ENCODE results near the gene CPNE4.

DNA sequence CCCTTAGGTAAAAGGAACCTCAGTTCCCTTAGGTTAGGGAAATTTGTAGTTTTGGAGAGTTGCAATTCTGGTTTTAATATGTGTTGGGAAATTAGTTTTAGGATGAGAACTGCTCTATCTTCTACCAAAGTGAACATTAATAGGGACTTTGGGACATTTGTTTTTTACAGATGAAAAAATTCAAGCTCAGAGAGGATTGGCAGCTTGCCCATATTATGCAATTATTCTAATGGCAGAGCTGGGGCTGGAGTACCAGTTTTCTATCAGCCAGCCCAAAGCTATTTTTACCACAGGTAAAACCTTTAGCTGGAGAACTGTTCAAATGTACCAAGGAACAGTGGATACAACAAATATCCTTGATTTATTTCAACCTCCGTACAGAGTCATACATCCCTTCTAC is 127.0 kb downstream of the CPNE4 start:
- TF ChIP-seq CTCF (IDR thresholded peaks at IDR 0.05) (no peak), POLR2AphosphoS5 (IDR thresholded peaks at IDR 0.05) (no peak), POLR2A (IDR thresholded peaks at IDR 0.05; ENCODE audit: low read depth) (no peak), EP300 (IDR thresholded peaks at IDR 0.05) (no peak)
